Measurements from ENCODE around the gene TP53TG3F.
"Not testable (repeated sequence)": the region's sequence is repeated elsewhere in the genome, so short reads cannot be mapped to it uniquely, and the experiment has no call there.

TP53TG3F gene

GRCh38 chr16:33459312-33459711, at the start of gene TP53TG3F:
Gene TP53TG3F, plus strand, starts transcription at chr16:33459612. Its CDS starts 68 bp downstream, at chr16:33459680.
- FAIRE-seq; DNase-seq (ENCODE audit: insufficient read length, low spot score): not testable (repeated sequence)

GRCh38 chr16:33491611-33492010, 32.2 kb downstream of the TP53TG3F start:
- FAIRE-seq; DNase-seq (ENCODE audit: insufficient read length, low spot score): not testable (repeated sequence)

- not testable (repeated sequence) for FAIRE-seq; DNase-seq (ENCODE audit: insufficient read length, low spot score)
Observed at GRCh38 chr16:33507231-33507630, 47.8 kb downstream of the TP53TG3F start.

- DNase-seq (ENCODE audit: insufficient read length, low spot score); FAIRE-seq: not testable (repeated sequence)
Observed at GRCh38 chr16:33509070-33509469, 49.7 kb downstream of the TP53TG3F start.

- not testable (repeated sequence) for DNase-seq (ENCODE audit: insufficient read length, low spot score)
Observed at GRCh38 chr16:33509906-33510305, 50.5 kb downstream of the TP53TG3F start.

More at GRCh38 chr16:33509906-33510305, 50.5 kb downstream of the TP53TG3F start:
- not testable (repeated sequence) for FAIRE-seq

All from H54 (cell line).